ENCODE data around the gene PTPRT. TPM values are rescaled to one million over a fixed set of nuclear protein-coding genes. Genes with fewer than 3 reads are reported as not detected.

The PTPRT gene
- total and polyA plus RNA-seq, 8 donors: 0.23 to 1.8 (median 0.95) TPM

DNA sequence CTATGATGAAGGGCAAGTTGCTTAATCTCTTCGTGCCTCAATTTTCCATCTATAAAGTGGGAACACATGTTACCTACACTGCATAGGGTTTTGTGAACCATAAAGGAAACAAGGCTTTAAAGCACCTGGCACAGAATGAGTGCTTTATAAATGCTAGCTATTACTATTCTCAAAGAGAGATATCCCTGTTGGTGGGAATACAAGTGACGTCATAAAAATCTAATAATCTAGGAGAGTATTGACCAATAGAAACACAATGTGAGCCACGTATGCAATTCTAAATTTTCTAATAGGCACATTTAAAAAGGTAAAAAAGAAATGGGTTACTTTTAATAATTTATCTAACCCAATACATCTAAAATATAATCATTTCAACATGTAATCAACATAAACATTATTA, 316.4 kb downstream of the PTPRT start:
- TF ChIP-seq, protein P1, sequence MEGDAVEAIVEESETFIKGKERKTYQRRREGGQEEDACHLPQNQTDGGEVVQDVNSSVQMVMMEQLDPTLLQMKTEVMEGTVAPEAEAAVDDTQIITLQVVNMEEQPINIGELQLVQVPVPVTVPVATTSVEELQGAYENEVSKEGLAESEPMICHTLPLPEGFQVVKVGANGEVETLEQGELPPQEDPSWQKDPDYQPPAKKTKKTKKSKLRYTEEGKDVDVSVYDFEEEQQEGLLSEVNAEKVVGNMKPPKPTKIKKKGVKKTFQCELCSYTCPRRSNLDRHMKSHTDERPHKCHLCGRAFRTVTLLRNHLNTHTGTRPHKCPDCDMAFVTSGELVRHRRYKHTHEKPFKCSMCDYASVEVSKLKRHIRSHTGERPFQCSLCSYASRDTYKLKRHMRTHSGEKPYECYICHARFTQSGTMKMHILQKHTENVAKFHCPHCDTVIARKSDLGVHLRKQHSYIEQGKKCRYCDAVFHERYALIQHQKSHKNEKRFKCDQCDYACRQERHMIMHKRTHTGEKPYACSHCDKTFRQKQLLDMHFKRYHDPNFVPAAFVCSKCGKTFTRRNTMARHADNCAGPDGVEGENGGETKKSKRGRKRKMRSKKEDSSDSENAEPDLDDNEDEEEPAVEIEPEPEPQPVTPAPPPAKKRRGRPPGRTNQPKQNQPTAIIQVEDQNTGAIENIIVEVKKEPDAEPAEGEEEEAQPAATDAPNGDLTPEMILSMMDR (IDR thresholded peaks at IDR 0.05): no peak
- ATAC-seq: no peak
- FAIRE-seq: no peak
- Histone ChIP-seq H3K27ac (no peak overlapping the region), H3K9me3 (no peaks in the 10 kb centered on the region), H3K27me3 (no peaks in the 10 kb centered on the region), H3K4me1 (no peaks in the 10 kb centered on the region), H3K36me3 (no peaks in the 10 kb centered on the region), H3K4me3 (no peak overlapping the region)
- DNase-seq: no peak
- intact Hi-C loops (cut with DNase I): no loop called here
- 56 to 67% methylated on average over 3 of the region's 3 CpGs for WGBS, 2 donors

DNA sequence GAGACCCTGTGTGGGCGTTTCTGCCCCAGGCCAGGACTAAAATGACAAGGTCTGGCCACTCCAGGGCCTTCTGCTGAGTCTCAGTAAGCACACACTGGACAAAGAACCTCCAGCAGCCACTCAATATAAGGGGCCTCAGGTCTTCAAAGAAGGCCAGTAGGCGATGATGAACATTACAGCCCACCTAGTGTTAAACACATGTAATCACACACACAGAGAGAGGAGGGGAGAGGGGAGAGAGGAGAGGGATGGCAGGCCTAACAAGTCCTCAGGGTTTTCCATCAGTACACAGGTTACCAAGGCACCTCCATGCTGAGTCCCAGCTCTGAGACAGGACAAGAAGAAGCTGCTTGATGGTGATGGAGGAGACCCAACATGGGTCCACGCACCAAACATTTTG, 325.6 kb downstream of the PTPRT start:
- H3K27ac ChIP-seq: no peak overlapping the region
- ATAC-seq (no peak), FAIRE-seq (no peak), DNase-seq (no peak)
- H3K4me3 ChIP-seq: no peak overlapping the region
- intact Hi-C loops (cut with DNase I): no loop called here
- H3K4me1 ChIP-seq: no peaks in the 10 kb centered on the region
- H3K36me3 ChIP-seq: no peaks in the 10 kb centered on the region
- H3K9me3 ChIP-seq: no peaks in the 10 kb centered on the region
- H3K27me3 ChIP-seq: no peaks in the 10 kb centered on the region
- TF ChIP-seq, protein P1 (IDR thresholded peaks at IDR 0.05): no peak
- WGBS, 2 donors: 73 to 81% methylated on average over 3 of the region's 3 CpGs

DNA sequence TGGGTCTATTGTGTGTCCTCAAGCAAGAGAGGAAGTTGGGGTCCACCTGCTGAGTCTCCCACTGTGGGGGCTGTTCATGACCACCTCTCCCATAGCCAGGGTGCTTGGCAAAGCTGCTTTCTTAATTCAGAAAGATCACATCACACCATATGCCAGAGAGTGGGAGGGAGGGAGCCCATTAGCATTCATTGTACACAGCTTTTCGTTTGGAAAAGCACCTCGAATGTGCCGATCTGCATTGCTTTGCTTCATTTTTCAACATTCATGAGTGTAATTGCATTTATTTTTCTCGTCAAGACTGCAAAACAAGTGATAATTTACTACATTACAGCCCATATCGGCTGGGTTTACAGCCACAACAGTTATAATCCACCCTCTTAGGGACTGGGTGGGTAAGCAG, 327.3 kb downstream of the PTPRT start:
- FAIRE-seq: no peak
- no peak for DNase-seq

DNA sequence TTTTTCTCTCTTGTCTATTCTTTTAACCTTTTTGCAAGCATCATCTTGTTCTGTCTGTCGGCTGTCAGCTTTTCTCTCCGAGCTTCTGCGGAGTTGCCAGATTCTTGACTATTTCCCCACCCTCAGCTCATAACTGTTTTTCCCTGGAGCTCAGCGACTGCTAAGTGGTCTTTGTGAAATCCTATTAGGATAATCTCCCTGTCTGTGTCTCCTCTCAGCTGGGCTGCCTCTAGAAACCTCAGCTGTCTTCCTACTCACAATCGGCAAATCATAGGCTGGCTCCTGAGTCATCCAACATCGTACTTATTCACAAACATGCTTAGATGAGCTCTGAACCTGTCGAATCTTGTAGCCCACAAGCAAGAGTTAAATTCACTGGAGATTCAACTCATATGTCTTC, 332.3 kb downstream of the PTPRT start:
- TF ChIP-seq, protein P1 (IDR thresholded peaks at IDR 0.05): no peak
- intact Hi-C loops (cut with DNase I): no loop called here
- FAIRE-seq (no peak), DNase-seq (no peak), ATAC-seq (no peak)
- Histone ChIP-seq H3K4me1 (no peaks in the 10 kb centered on the region), H3K9me3 (no peaks in the 10 kb centered on the region), H3K27ac (no peak overlapping the region), H3K36me3 (no peaks in the 10 kb centered on the region), H3K27me3 (no peaks in the 10 kb centered on the region), H3K4me3 (no peak overlapping the region)
- WGBS, 2 donors: 61 to 67% methylated on average over 7 of the region's 7 CpGs

More for the DNA sequence above, 327.3 kb downstream of the PTPRT start:
- Histone ChIP-seq H3K36me3 (no peaks in the 10 kb centered on the region), H3K9me3 (no peaks in the 10 kb centered on the region), H3K4me3 (no peak overlapping the region), H3K4me1 (no peaks in the 10 kb centered on the region), H3K27me3 (no peaks in the 10 kb centered on the region), H3K27ac (no peak overlapping the region)
- WGBS, 2 donors: 72 to 81% methylated on average over 5 of the region's 5 CpGs
- intact Hi-C loops (cut with DNase I): no loop called here
- TF ChIP-seq, protein P1 (IDR thresholded peaks at IDR 0.05): no peak
- ATAC-seq: no peak

DNA sequence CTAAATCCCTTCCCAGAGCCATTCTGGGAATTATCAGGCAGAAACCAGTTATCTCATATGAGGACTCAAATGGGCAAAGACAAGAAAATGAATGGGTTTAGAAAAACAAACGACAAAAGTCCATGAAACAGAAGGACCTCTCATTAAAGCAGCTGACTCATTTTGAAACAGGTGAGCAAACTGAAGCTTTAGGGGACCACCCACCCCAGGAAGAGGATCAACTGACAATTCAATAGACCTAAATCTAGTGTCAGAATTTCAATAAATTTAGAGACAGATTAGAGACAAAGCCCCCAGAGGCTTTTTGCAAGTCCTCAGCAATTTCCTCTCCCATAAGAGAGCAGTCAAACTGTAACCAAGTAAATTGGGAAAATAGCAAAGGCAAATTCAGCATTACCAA, 333.8 kb downstream of the PTPRT start:
- Histone ChIP-seq H3K4me3 (no peak overlapping the region), H3K36me3 (no peaks in the 10 kb centered on the region), H3K9me3 (no peaks in the 10 kb centered on the region), H3K27ac (no peak overlapping the region), H3K27me3 (no peaks in the 10 kb centered on the region), H3K4me1 (no peaks in the 10 kb centered on the region)
- DNase-seq (no peak), ATAC-seq (no peak), FAIRE-seq (no peak)
- intact Hi-C loops (cut with DNase I): no loop called here
- TF ChIP-seq, protein P1 (IDR thresholded peaks at IDR 0.05): no peak
- WGBS, 2 donors: 39 to 45% methylated on average over 1 of the region's 1 CpG

Measured in pancreas (tissue), 10 donors.